Large intestine (tissue), 3 donors: ENCODE data around the gene PNPLA7. TPM values are rescaled to one million over a fixed set of nuclear protein-coding genes. Genes with fewer than 3 reads are reported as not detected.
A peak's percentile ranks its signal among the peaks of the same experiment; 100 is the strongest.

Experiments
- DNase-seq, 2 donors: peaks; one replicate each; pipeline versions ENCODE4 v3.0.0 to v3.0.0-alpha.2; 2013
- H3K27ac ChIP-seq: one replicate; pipeline ENCODE4 v1.5.1; 2013; ENCODE audit warnings: low read length
- H3K27me3 ChIP-seq: 2 replicates; pipeline ENCODE4 v1.6.1; 2013; ENCODE audit warnings: low read length; ENCODE audit not compliant: control insufficient read depth, insufficient read depth
- H3K36me3 ChIP-seq: 2 replicates; pipeline ENCODE4 v1.6.1; 2013; ENCODE audit warnings: low read length; ENCODE audit not compliant: control insufficient read depth, insufficient read depth
- H3K4me1 ChIP-seq: one replicate; pipeline ENCODE4 v1.6.1; 2013; ENCODE audit warnings: low read length; ENCODE audit not compliant: control insufficient read depth, insufficient read depth
- H3K4me3 ChIP-seq: one replicate; pipeline ENCODE4 v1.5.1; 2013; ENCODE audit warnings: low read length
- H3K9me3 ChIP-seq: one replicate; pipeline ENCODE4 v1.6.1; 2013; ENCODE audit warnings: mild to moderate bottlenecking, low read depth, low read length, moderate library complexity; ENCODE audit not compliant: control insufficient read depth
- WGBS: methylation state at CpG from one replicate; pipeline ENCODE4 v1.1.5; 2013; ENCODE audit warnings: low lambda C conversion rate; ENCODE audit not compliant: insufficient coverage; 5-methylcytosine and 5-hydroxymethylcytosine counted together
- polyA plus RNA-seq: library from polyadenylated mRNA; unstranded; fragments of 120-200 nt; gene quantifications from one replicate; pipeline ENCODE4 v1.2.1, GENCODE V29; 2013

Gene PNPLA7
- polyA plus RNA-seq, 1 donor: 7.2 TPM

DNA sequence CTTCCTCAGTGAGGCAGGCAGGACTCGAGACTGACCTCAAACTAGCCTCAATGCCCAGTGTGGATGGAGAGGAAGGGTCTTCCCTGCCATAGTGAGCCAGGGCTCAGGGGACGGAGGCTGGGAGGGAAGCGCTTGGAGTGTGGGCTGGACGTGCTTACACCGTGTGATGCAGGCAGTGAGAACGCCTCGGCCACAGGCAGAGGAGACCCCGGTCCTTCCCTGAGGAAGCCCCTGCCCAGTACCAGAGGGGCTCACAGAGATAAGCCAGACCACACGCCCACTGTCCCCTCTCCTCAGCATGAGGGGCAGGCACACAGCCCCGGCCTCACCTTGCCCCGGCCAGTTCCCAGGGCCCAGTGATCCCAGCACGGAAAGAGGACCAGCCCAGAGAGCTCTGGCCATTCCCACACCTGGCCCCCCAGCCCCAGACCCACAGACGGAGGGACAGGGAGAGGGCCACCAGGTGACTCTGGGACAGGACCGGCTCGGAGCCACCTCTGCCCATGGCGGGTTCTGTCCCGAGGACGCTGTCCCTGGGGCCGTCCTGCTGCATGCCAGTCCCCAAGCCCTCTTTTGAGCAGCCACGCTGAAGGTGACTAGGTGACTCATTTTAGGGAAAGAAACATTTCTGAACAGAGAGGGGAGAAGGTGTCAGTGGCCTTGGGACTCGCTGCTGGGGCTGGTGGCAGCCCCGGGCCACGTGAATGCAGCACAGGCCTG is 85.0 kb downstream of the PNPLA7 start:
- WGBS: no CpG with 5 or more reads among the region's 23 CpGs
- peaks cover under 1% of the 10 kb centered on the region for H3K4me1 ChIP-seq
- H3K9me3 ChIP-seq: peaks cover 10% of the 10 kb centered on the region
- H3K4me3 ChIP-seq: no peak overlapping the region
- H3K36me3 ChIP-seq: no peaks in the 10 kb centered on the region
- H3K27me3 ChIP-seq: peaks cover 10% of the 10 kb centered on the region
- no peak for DNase-seq
- H3K27ac ChIP-seq: no peak overlapping the region

GRCh38 chr9:137464291-137464999 is 85.8 kb downstream of the PNPLA7 start:
- peaks cover 10% of the 10 kb centered on the region for H3K9me3 ChIP-seq

DNA sequence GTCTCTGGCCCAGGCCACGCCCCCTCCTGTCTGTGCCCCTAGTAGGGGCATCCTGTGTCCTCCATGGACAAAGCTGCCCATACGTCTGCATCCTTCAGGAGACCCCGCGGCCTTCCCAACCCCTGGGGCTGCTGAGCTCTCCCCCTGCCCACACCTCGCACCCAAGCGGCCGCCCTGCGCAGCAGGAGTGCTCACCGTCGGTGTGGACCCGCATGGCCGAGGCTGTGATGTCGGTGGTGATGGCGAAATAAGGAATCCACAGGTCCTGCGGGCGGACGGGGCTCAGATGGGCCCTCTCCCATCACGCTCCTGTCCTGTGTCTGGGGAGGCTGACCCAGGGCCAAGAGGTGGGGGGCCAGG is 86.3 kb downstream of the PNPLA7 start:
- H3K4me3 ChIP-seq: no peak overlapping the region
- H3K27me3 ChIP-seq: peaks cover 10% of the 10 kb centered on the region
- no peak overlapping the region for H3K27ac ChIP-seq
- no peaks in the 10 kb centered on the region for H3K36me3 ChIP-seq
- peaks cover 9% of the 10 kb centered on the region for H3K4me1 ChIP-seq
- H3K9me3 ChIP-seq: peaks cover 10% of the 10 kb centered on the region
- no CpG with 5 or more reads among the region's 18 CpGs for WGBS
- no peak for DNase-seq

More at GRCh38 chr9:137464291-137464999, 85.8 kb downstream of the PNPLA7 start:
- Histone ChIP-seq H3K27me3 (peaks cover 10% of the 10 kb centered on the region), H3K4me1 (peaks cover 8% of the 10 kb centered on the region), H3K4me3 (no peak overlapping the region), H3K36me3 (no peaks in the 10 kb centered on the region), H3K27ac (no peak overlapping the region)
- DNase-seq: no peak
- WGBS: no CpG with 5 or more reads among the region's 28 CpGs

DNA sequence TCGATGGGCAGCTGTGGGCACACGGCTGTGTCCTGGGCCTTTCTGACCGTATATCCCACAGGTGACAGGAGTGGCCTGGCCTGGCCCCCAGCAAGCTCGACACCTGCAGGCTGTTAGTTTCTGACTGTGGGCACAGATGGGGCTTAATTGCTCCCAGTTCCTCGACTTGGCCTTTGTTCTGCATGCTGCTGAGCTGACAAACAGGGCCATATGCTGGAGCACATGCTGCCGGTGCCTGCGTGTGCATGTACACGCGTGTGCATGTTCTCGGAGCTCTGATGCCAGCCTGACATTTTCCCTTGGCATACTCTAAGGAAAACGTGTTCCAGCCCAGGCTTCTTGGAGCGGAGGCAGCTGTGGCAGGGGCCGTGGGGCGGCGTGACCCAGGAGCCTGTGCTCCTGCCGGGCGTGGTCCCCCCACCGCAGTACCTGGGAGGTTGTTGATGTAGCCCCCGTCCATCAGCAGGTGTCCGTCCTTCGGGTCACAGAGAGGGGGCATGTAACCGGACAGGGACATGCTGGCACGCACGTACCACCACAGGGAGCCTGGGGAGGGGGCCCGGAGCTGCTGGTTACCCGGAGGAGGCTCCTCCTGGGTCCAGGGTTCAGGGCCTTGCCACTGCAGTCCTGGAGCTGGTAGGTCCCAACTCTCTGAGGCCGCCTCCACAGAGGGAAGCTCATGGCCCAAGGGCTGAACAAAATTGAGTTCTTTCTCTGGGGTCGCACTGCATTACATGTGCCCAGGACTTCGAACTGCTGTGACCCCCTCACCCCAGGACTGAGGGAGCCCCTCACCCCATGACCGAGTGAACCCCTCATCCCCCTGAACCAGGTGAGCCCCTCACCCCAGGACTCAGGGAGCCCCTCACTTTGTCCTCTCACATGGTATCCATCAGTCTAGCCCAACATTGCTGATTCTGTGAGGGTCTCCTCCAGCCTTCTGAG is 86.9 kb downstream of the PNPLA7 start:
- DNase-seq: no peak
- no peak overlapping the region for H3K27ac ChIP-seq
- no CpG with 5 or more reads among the region's 30 CpGs for WGBS

GRCh38 chr9:137462396-137462985 is 87.7 kb downstream of the PNPLA7 start:
- no peak for DNase-seq
- H3K27ac ChIP-seq: no peak overlapping the region
- peaks cover 17% of the 10 kb centered on the region for H3K4me1 ChIP-seq
- peaks cover 10% of the 10 kb centered on the region for H3K9me3 ChIP-seq
- H3K27me3 ChIP-seq: peaks cover 10% of the 10 kb centered on the region
- H3K4me3 ChIP-seq: no peak overlapping the region
- no peaks in the 10 kb centered on the region for H3K36me3 ChIP-seq
- no CpG with 5 or more reads among the region's 25 CpGs for WGBS

More for the DNA sequence above, 86.9 kb downstream of the PNPLA7 start:
- peaks cover 10% of the 10 kb centered on the region for H3K9me3 ChIP-seq
- H3K36me3 ChIP-seq: no peaks in the 10 kb centered on the region
- H3K4me1 ChIP-seq: peaks cover 12% of the 10 kb centered on the region
- peaks cover 10% of the 10 kb centered on the region for H3K27me3 ChIP-seq
- no peak overlapping the region for H3K4me3 ChIP-seq

DNA sequence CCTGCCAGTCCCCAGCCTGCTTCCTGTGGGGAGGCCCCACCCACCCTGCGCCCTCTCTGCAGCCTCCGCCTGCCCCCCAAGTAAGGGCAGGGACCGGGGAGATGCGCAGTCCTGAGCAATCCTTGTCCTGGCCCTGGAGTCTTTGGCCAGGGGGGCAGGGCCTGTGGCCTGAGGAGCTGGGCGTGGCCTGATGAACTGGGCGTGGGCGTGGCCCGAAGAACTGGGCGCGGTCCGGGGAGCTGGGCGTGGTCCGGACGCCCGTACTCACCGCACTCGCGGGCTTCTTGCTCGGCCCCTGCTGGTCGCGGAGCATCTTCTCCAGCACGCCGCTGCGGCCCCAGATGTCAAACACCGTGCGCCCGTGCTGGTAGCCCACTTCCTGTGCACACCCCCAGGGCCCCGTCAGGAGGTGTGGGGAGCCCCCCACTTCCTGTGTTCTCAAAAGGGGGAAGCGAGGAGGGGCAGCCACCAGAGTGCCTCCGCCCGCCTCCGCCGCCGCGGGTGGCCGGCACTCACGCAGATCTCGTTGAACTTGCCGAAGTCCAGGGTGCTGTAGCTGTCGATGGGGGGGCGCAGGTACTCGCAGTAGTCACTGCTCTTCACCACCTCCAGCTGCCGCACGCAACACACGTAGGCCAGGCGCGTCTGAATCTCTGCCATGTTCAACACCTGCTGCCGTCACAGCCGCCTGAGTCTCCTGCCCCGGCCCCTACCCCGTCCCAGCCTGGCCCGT is 88.4 kb downstream of the PNPLA7 start:
- H3K27me3 ChIP-seq: peaks cover 10% of the 10 kb centered on the region
- WGBS: no CpG with 5 or more reads among the region's 52 CpGs
- peaks cover 5% of the 10 kb centered on the region for H3K36me3 ChIP-seq
- no peak overlapping the region for H3K4me3 ChIP-seq
- DNase-seq: peak in 1 of 2 donors; percentile 46
- peaks cover 17% of the 10 kb centered on the region for H3K4me1 ChIP-seq
- H3K27ac ChIP-seq: no peak overlapping the region
- peaks cover 10% of the 10 kb centered on the region for H3K9me3 ChIP-seq

DNA sequence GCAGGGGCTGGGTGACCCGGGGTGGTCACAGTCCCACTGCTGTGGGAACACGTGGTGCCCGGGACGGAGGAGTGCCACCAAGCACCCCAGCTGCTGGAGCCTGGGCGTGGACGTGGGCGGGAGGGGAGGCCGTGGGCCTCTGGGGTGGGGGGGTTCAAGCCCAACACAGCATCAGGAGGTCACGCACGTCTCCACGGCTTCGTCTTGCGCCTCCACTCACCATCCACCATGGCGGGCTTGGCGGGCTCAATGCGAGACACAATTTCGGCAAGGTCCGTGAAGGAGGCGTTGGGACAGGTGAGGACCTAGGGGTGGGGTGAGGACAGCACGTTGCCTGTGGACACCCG is 88.9 kb downstream of the PNPLA7 start:
- no peak for DNase-seq
- no peak overlapping the region for H3K4me3 ChIP-seq
- H3K27me3 ChIP-seq: peaks cover 10% of the 10 kb centered on the region
- no peak overlapping the region for H3K27ac ChIP-seq
- WGBS: no CpG with 5 or more reads among the region's 21 CpGs
- peaks cover 17% of the 10 kb centered on the region for H3K4me1 ChIP-seq
- H3K9me3 ChIP-seq: peaks cover 10% of the 10 kb centered on the region
- H3K36me3 ChIP-seq: peaks cover 6% of the 10 kb centered on the region

GRCh38 chr9:137460363-137461315 is 89.6 kb downstream of the PNPLA7 start:
- peaks cover 10% of the 10 kb centered on the region for H3K9me3 ChIP-seq
- no CpG with 5 or more reads among the region's 31 CpGs for WGBS
- peaks cover 11% of the 10 kb centered on the region for H3K36me3 ChIP-seq
- no peak for DNase-seq
- peaks cover 10% of the 10 kb centered on the region for H3K27me3 ChIP-seq
- H3K27ac ChIP-seq: no peak overlapping the region
- peaks cover 17% of the 10 kb centered on the region for H3K4me1 ChIP-seq
- H3K4me3 ChIP-seq: no peak overlapping the region
